Panc1 (cell line): ENCODE results near the gene FGGY. TPM values are rescaled to one million over a fixed set of nuclear protein-coding genes. Genes with fewer than 3 reads are reported as not detected.

Experiments used
- ATAC-seq: fragments of 200-7000 bp; cut with Tn5 transposase; 2 replicates; pipeline ENCODE4 v1.9.1; 2020; ENCODE audit warnings: mild to moderate bottlenecking, moderate library complexity
- BruUV-seq: library from RNA; stranded (reverse); fragments of 400-500 nt; replicated peaks from 2 replicates; lab custom pipeline; 2021; lab: Mats Ljungman, UMichigan
- CTCF ChIA-PET: fragments of 300-600 bp; sonication (Branson Sonifier 250); formaldehyde crosslinking; loops from one replicate; lab custom pipeline; 2022; ENCODE audit warnings: antibody characterized with exemption; lab: Charles Lee
- POLR2A ChIA-PET: fragments of 300-600 bp; sonication (Branson Sonifier 250); formaldehyde crosslinking; loops from one replicate; lab custom pipeline; 2022; ENCODE audit warnings: antibody characterized with exemption; lab: Charles Lee
- DNase-seq: peaks from one replicate; pipeline ENCODE4 v3.0.0-alpha.2; 2010; ENCODE audit warnings: low read depth, low spot score
- H3K27ac ChIP-seq: 2 replicates; pipeline ENCODE4 v1.5.1; 2011; ENCODE audit warnings: mild to moderate bottlenecking, low read length, inconsistent platforms
- H3K27me3 ChIP-seq: fragments of 200-500 bp; sonication (Bioruptor generic); 2 replicates; pipeline ENCODE4 v1.6.0; 2014; ENCODE audit warnings: low read length, inconsistent platforms; ENCODE audit not compliant: control insufficient read depth, insufficient read depth
- H3K36me3 ChIP-seq: fragments of 200-500 bp; sonication (Bioruptor generic); 2 replicates; pipeline ENCODE4 v1.5.1; 2014; ENCODE audit warnings: inconsistent platforms, mild to moderate bottlenecking, low read length, moderate library complexity; ENCODE audit not compliant: control insufficient read depth, insufficient read depth
- H3K4me1 ChIP-seq: 2 replicates; pipeline ENCODE4 v1.5.1; 2011; ENCODE audit warnings: inconsistent platforms, mild to moderate bottlenecking, low read length, moderate library complexity; ENCODE audit not compliant: control insufficient read depth, insufficient read depth
- H3K4me3 ChIP-seq, 2 experiments: 2 replicates each; pipeline ENCODE4 v1.5.1; 2011 to 2012; ENCODE audit warnings: low read depth in 2 of 2, low read length in 2 of 2, mild to moderate bottlenecking in 2 of 2, inconsistent platforms in 1 of 2, moderate library complexity in 1 of 2
- H3K9me3 ChIP-seq: fragments of 200-500 bp; sonication (Bioruptor generic); 2 replicates; pipeline ENCODE4 v1.5.1; 2014; ENCODE audit warnings: low read depth, mild to moderate bottlenecking, inconsistent platforms, low read length, moderate library complexity; ENCODE audit not compliant: control insufficient read depth, insufficient read depth
- CTCF ChIP-seq: fragments of 450-650 bp; IDR thresholded peaks from 2 replicates; pipeline ENCODE4 v1.5.1; 2017; ENCODE audit warnings: mild to moderate bottlenecking
- POLR2AphosphoS5 ChIP-seq: IDR thresholded peaks from 2 replicates; pipeline ENCODE4 v1.6.1; 2012; ENCODE audit warnings: mild to moderate bottlenecking, low read depth, low read length, moderate library complexity
- REST ChIP-seq, 2 experiments: IDR thresholded peaks; 2 replicates each; pipeline ENCODE4 v1.6.1; 2011 to 2012; ENCODE audit warnings: low read depth in 2 of 2, control low read depth in 1 of 2, low read length in 1 of 2, mild to moderate bottlenecking in 1 of 2, moderate library complexity in 1 of 2; ENCODE audit not compliant: insufficient read depth in 1 of 2
- SIN3A ChIP-seq: IDR thresholded peaks from 2 replicates; pipeline ENCODE4 v1.6.1; 2012; ENCODE audit warnings: low read depth, mild to moderate bottlenecking, low read length, moderate library complexity, borderline replicate concordance; ENCODE audit not compliant: insufficient read depth
- TCF7L2 ChIP-seq: IDR thresholded peaks from 2 replicates; pipeline ENCODE4 v1.6.1; 2011; ENCODE audit warnings: mild to moderate bottlenecking, low read depth, low read length, inconsistent platforms
- in situ Hi-C: cut with HindIII; loops from 2 replicates; pipeline ENCODE4 v1.10.0; 2016; ENCODE audit warnings: low sequenced_read_pairs, low pct_unique_long_range_greater_than_20kb
- intact Hi-C: fragments of 100-400 bp; cut with micrococcal nuclease; formaldehyde crosslinking; loops from one replicate; pipeline ENCODE4 v1.10.0; 2022; ENCODE audit not compliant: unreplicated experiment
- total RNA-seq: library from RNA; stranded (reverse); gene quantifications from one replicate; pipeline ENCODE4 v1.2.1, GENCODE V29; 2021; ENCODE audit not compliant: unreplicated experiment

FGGY gene
- total RNA-seq, 1 experiment from 2014 or later = 15.5 TPM

- Histone ChIP-seq H3K4me3 (no peak overlapping the region), H3K4me1 (no peaks in the 10 kb centered on the region), H3K27ac (no peak overlapping the region), H3K36me3 (no peaks in the 10 kb centered on the region), H3K27me3 (no peaks in the 10 kb centered on the region), H3K9me3 (no peaks in the 10 kb centered on the region)
- in situ Hi-C loops (no loop called here), intact Hi-C loops (no loop called here)
- BruUV-seq = no TSS peak
- no peak for ATAC-seq
- ChIA-PET CTCF (no interaction called here), POLR2A (no interaction called here)
- no peak for DNase-seq
- TF ChIP-seq REST (IDR thresholded peaks at IDR 0.05; ENCODE audit: insufficient read depth in 1 of 2, low read depth in 2 of 2, low read length in 1 of 2) (no peak), CTCF (no peak), POLR2AphosphoS5 (no peak), SIN3A (no peak), TCF7L2 (no peak)
Observed at GRCh38 chr1:59625384-59625783, 328.5 kb downstream of the FGGY start.

- DNase-seq = no peak
- ChIA-PET CTCF (no interaction called here), POLR2A (no interaction called here)
- in situ Hi-C loops = no loop called here
- TF ChIP-seq POLR2AphosphoS5 (no peak), TCF7L2 (no peak), CTCF (no peak), SIN3A (no peak), REST (IDR thresholded peaks at IDR 0.05; ENCODE audit: insufficient read depth in 1 of 2, low read depth in 2 of 2, low read length in 1 of 2) (no peak)
- H3K27me3 ChIP-seq = no peaks in the 10 kb centered on the region
- no peak overlapping the region for H3K27ac ChIP-seq
- H3K36me3 ChIP-seq = no peaks in the 10 kb centered on the region
- intact Hi-C loops = no loop called here
- no peaks in the 10 kb centered on the region for H3K4me1 ChIP-seq
- no peak for ATAC-seq
- H3K9me3 ChIP-seq = no peaks in the 10 kb centered on the region
- no TSS peak for BruUV-seq
- H3K4me3 ChIP-seq = no peak overlapping the region
Observed at GRCh38 chr1:59631561-59632255, 334.8 kb downstream of the FGGY start.
